ENCODE measurements around the gene ARHGAP26.
A peak's percentile ranks its signal among the peaks of the same experiment; 100 is the strongest.

ARHGAP26 gene

DNA sequence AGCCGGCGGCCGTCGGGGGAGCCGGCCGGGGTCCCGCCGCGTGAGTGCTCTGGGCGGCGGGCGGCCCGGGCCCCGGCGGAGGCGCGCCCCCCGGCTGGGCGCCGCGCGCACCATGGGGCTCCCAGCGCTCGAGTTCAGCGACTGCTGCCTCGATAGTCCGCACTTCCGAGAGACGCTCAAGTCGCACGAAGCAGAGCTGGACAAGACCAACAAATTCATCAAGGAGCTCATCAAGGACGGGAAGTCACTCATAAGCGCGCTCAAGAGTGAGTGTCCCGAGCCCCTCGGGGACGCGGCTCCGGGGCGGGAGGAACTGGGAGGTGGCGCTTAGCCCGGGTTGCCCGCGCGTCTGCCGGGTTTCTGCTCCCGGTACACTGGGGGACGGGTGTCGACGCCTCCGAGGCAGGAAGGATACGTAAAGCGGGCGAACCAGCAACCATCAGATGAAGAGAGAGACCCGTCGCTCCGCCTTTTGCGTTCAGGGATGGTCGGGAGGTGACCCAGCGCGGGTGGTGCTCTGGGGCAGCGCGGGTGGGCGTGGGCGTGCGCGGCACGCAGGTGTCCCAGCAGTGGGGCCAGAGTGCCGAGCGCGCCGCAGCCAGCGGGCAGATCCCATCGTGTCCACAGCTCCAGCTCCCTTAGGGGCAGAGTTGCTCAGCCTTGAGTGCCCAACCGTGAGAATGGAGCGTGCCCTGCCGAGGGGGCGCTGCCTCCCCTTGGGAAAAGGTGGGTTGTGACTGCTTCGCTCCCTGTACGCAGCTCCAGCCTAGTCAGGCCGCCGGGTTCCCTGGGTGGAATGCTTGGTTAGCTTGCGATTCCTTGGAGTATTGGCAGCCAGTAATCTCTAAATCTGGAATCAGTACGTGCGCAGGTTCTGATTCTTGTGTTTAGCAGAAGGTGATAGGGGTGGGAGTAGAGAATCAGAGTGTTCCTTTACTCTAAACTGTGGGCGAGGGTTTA is 753 bp downstream of the ARHGAP26 start:
- TF ChIP-seq, protein P1, sequence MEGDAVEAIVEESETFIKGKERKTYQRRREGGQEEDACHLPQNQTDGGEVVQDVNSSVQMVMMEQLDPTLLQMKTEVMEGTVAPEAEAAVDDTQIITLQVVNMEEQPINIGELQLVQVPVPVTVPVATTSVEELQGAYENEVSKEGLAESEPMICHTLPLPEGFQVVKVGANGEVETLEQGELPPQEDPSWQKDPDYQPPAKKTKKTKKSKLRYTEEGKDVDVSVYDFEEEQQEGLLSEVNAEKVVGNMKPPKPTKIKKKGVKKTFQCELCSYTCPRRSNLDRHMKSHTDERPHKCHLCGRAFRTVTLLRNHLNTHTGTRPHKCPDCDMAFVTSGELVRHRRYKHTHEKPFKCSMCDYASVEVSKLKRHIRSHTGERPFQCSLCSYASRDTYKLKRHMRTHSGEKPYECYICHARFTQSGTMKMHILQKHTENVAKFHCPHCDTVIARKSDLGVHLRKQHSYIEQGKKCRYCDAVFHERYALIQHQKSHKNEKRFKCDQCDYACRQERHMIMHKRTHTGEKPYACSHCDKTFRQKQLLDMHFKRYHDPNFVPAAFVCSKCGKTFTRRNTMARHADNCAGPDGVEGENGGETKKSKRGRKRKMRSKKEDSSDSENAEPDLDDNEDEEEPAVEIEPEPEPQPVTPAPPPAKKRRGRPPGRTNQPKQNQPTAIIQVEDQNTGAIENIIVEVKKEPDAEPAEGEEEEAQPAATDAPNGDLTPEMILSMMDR (IDR thresholded peaks at IDR 0.05; ENCODE audit: extremely low read depth, insufficient read depth, missing control alignments) = no peak
- in situ Hi-C loops (cut with MboI; ENCODE audit: low pct_unique_long_range_greater_than_20kb, low sequenced_read_pairs, unreplicated experiment) = no loop called here
- peak; percentile 46 for DNase-seq (ENCODE audit: low spot score)

DNA sequence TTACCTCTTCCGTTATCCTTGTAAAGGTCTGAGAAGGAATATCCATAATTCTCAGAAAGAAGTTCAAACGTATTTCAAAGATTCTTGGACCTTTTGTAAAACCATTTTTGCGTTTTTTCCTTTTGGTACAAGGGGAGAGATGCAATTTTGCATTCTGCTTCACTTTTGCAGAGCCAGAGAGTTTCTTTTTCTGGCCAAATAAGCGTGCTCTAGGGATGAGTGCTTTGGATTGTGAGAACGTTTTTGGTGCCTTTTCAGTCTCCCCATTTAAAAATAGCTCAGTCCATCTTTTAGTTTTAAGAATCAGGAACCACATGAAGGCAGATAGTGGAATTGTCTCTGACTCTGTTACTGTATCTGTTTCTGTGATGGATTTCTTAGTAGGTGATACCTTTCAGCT is 1.5 kb downstream of the ARHGAP26 start:
- TF ChIP-seq, protein P1 (IDR thresholded peaks at IDR 0.05; ENCODE audit: extremely low read depth, insufficient read depth, missing control alignments) = no peak
- DNase-seq (ENCODE audit: low spot score) = no peak
- in situ Hi-C loops (cut with MboI; ENCODE audit: low pct_unique_long_range_greater_than_20kb, low sequenced_read_pairs, unreplicated experiment) = no loop called here

DNA sequence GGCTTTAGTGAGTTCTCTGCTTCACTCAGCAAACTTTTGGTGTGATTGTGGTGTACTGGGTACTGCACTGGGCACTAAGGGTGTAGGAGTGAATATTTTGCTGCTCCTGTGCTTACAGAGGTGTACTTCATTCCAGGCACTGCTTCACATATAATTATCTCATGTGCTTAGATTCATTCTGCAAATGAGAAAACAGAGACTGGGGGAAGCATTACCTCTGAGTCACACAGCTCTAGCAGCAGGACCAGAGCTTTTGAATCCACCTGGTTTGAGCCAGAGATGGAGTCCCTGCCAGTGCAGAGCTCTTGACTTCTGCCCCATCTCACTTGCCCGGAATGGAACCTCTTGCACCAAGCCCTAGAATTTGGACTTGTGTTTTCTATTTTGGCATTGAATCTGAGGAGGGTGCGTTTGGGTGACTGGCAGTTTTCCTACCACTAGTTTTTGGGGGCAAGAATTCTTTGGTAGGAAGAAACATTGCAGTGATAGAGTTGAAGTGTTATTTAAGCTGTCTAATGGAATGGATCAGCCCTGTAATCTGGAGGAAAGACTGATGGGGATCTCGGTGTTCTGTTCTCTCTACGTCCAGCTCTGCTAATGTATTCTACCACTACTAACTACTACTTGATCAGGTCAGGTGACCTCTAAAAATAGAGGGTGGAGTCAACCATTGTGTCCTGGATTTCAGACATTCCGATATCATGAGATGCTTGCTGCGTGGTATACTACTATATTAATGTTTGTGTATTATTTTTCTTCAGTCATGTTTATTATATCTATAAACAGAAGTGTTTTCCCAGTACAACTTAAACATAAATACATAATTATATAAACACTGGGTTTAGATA is 2.5 kb downstream of the ARHGAP26 start:
- DNase-seq (ENCODE audit: low spot score) = no peak
- TF ChIP-seq, protein P1 (IDR thresholded peaks at IDR 0.05; ENCODE audit: extremely low read depth, insufficient read depth, missing control alignments) = no peak
- in situ Hi-C loops (cut with MboI; ENCODE audit: low pct_unique_long_range_greater_than_20kb, low sequenced_read_pairs, unreplicated experiment) = no loop called here

DNA sequence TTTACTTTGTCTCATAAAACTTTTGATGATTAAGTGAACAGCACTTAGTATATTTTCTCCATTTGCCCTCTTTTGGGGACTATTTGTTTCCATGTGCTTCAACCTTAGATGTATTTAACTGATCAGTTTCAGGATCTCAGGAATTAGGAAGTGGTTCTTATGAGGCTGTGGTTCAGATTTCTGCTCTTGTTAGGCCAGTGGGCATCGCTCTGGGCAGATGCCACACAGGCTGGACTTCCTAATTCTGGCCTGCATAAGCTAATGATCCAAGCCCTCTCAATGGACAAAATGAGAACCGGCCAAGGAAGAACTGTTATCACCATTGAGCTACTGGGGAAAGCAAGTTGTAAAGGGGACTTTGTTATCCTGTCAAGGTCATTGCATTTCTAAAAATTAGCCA is 6.9 kb downstream of the ARHGAP26 start:
- TF ChIP-seq, protein P1 (IDR thresholded peaks at IDR 0.05; ENCODE audit: extremely low read depth, insufficient read depth, missing control alignments) = no peak
- in situ Hi-C loops (cut with MboI; ENCODE audit: low pct_unique_long_range_greater_than_20kb, low sequenced_read_pairs, unreplicated experiment) = no loop called here
- no peak for DNase-seq (ENCODE audit: low spot score)

DNA sequence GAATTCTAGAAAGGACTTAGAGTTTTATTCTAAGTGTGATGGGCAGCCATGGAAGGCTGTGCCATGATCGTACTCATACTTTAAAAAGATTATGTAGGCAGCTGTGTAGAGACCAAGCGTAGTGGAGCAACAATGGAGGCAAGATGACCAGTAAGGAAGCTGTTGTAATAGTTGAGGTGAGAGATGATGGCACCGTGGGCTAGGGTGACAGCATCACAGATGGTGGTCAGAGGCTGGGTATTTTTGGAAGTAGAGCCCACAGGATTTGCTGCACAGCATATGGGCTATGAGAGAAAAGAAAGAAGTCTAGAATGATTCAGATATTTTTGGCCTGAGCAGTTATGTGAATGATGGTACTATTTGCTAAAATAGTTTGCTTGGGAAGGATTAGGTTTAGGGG is 7.7 kb downstream of the ARHGAP26 start:
- TF ChIP-seq, protein P1 (IDR thresholded peaks at IDR 0.05; ENCODE audit: extremely low read depth, insufficient read depth, missing control alignments) = no peak
- no peak for DNase-seq (ENCODE audit: low spot score)
- in situ Hi-C loops (cut with MboI; ENCODE audit: low pct_unique_long_range_greater_than_20kb, low sequenced_read_pairs, unreplicated experiment) = no loop called here

DNA sequence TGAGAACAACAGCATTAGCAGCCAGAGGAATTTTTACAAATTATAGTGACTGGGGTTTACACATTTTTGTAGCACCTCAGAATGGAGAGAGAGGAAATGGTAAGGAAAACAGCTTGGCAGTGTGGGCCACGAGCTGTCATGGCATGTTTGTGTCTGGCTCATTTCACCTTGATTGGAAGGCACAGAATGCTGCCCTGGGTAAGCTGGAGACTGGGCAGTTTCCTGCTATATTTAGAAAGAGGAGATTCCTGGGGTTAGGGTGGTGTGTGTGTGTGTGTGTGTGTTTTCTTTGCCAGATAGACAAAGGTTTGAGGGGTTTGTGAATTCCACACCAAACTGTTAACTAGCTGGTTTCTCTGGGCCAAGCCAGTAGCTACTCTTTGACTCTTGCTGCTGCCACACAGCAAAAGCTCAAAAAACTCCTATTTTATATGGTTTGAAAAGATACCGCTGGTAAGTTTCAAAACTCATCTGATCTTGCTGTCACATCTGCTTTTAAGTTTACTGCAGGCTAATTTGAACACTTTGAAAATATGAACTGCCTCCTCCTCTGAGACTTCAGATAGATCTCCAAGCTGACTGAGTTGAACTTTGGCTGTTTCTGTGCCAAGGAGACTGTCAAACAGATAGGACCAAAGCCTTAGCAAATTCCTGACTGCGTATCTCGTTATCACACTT is 9.1 kb downstream of the ARHGAP26 start:
- TF ChIP-seq, protein P1 (IDR thresholded peaks at IDR 0.05; ENCODE audit: extremely low read depth, insufficient read depth, missing control alignments) = no peak
- in situ Hi-C loops (cut with MboI; ENCODE audit: low pct_unique_long_range_greater_than_20kb, low sequenced_read_pairs, unreplicated experiment) = no loop called here
- DNase-seq (ENCODE audit: low spot score) = no peak
